Mucosa of rectum (tissue), 2 donors: ENCODE results near the gene NOG.

Experiments
- H3K27ac ChIP-seq, 2 donors: one replicate each; pipeline ENCODE4 v1.7.0; 2013; ENCODE audit warnings: inconsistent platforms in 2 of 2, low read depth in 2 of 2, low read length in 2 of 2
- H3K27me3 ChIP-seq, 2 donors: one replicate each; pipeline ENCODE4 v1.7.0; 2013; ENCODE audit warnings: low read length in 2 of 2; ENCODE audit not compliant: control insufficient read depth in 2 of 2, insufficient read depth in 2 of 2
- H3K36me3 ChIP-seq, 2 donors: one replicate each; pipeline ENCODE4 v1.7.0; 2013; ENCODE audit warnings: low read length in 2 of 2; ENCODE audit not compliant: control insufficient read depth in 2 of 2, insufficient read depth in 2 of 2
- H3K4me1 ChIP-seq, 2 donors: one replicate each; pipeline ENCODE4 v1.7.0; 2013; ENCODE audit warnings: low read length in 2 of 2, mild to moderate bottlenecking in 1 of 2; ENCODE audit not compliant: control insufficient read depth in 2 of 2, insufficient read depth in 2 of 2
- H3K4me3 ChIP-seq, 2 donors: one replicate each; pipeline ENCODE4 v1.7.0; 2013; ENCODE audit warnings: low read length in 2 of 2
- H3K9ac ChIP-seq, 2 donors: one replicate each; pipeline ENCODE4 v1.7.0; 2013; ENCODE audit warnings: low read length in 2 of 2, low read depth in 1 of 2, mild to moderate bottlenecking in 1 of 2
- H3K9me3 ChIP-seq, 2 donors: one replicate each; pipeline ENCODE4 v1.7.0; 2013; ENCODE audit warnings: low read length in 2 of 2; ENCODE audit not compliant: control insufficient read depth in 2 of 2
- donor health status: healthy.
- donor health status: Normal muscosa, but diverticular disease.

The NOG gene

DNA sequence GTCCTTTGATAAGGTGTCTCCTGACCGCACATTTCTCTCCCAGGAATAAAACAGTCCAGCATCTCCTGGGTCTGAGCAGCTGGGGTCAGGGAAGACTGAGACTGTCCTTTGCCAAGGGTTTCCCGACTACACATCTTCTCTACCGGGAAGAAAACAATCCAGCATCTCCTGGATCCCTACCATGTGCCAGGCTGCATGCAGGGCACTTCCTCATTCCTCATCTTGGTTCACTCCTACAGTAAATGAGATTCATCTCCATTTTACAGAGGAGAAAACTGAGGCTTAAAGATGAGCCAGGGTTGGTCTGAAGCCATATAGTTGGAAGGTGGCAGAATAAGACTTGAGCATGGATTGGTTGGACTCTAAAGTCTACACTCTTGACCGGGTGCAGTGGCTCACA, 36.7 kb downstream of the NOG start:
- Histone ChIP-seq H3K36me3 (no peaks in the 10 kb centered on the region), H3K4me1 (no peaks in the 10 kb centered on the region), H3K27ac (no peak overlapping the region), H3K27me3 (no peaks in the 10 kb centered on the region), H3K9me3 (no peaks in the 10 kb centered on the region), H3K9ac (no peak overlapping the region), H3K4me3 (no peak overlapping the region)

DNA sequence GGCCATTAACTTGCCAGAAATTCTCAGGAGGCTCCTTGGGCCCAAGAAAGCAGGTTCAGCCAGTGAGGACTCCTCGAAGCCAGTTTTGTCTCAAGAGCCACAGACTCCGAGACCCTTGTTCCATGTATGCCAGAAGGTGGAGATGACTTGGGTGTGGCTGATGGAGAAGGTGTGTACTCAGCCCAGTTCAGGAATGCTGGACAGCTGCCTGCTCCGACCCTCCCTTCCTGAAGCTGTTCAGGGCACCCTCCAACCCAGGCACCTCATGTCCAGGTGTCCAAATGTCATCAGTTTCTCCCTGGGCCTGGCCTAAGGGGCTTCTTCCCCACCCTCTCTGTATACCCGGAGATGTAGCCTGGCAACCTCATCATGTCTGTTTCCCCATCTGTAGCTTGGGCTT, 40.2 kb downstream of the NOG start:
- H3K36me3 ChIP-seq, result no peaks in the 10 kb centered on the region
- H3K4me3 ChIP-seq, result no peak overlapping the region
- no peak overlapping the region for H3K9ac ChIP-seq
- no peaks in the 10 kb centered on the region for H3K4me1 ChIP-seq
- no peak overlapping the region for H3K27ac ChIP-seq
- H3K9me3 ChIP-seq, result no peaks in the 10 kb centered on the region
- H3K27me3 ChIP-seq, result no peaks in the 10 kb centered on the region

DNA sequence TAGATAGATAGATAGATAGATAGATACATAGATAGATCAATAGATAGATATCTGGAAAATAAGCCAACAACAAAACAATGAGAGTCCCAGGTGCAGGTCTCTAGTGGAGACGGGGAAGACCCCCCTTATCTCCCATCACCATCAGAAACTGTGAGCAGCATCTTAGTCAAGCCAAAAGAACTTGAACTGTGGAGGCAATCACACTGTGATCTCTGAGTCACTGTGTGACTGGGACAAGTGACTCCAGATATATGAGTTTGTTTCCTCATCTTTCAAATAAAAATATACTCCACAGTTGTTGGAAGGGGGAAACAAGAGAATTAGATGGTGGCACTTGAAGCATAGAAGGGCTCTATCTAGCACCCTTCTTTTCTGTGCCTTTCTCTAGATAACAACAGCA, 42.1 kb downstream of the NOG start:
- H3K9ac ChIP-seq, result no peak overlapping the region
- no peak overlapping the region for H3K4me3 ChIP-seq
- no peaks in the 10 kb centered on the region for H3K36me3 ChIP-seq
- no peaks in the 10 kb centered on the region for H3K27me3 ChIP-seq
- H3K4me1 ChIP-seq, result no peaks in the 10 kb centered on the region
- no peaks in the 10 kb centered on the region for H3K9me3 ChIP-seq
- no peak overlapping the region for H3K27ac ChIP-seq

DNA sequence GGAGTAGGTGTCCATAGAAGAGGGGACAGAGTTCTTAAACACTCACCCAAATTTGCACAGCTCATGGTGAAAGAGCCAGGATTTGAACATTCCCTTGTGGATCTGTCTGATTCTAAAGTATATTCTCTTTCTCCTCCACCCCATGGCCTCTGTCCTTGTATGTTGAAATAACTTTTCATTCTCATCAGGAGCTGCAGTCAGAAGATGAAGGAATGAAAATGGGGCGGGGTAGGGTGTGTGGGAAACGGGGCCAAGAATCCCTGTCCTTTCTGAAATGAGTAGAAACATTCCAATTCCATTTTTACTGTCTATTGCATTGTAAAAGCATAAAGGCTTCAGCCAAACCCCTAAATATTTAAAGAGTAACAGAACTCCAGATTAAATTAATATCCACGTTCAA, 42.8 kb downstream of the NOG start:
- Histone ChIP-seq H3K9me3 (no peaks in the 10 kb centered on the region), H3K9ac (no peak overlapping the region), H3K4me1 (no peaks in the 10 kb centered on the region), H3K4me3 (no peak overlapping the region), H3K27ac (no peak overlapping the region), H3K27me3 (no peaks in the 10 kb centered on the region), H3K36me3 (no peaks in the 10 kb centered on the region)

DNA sequence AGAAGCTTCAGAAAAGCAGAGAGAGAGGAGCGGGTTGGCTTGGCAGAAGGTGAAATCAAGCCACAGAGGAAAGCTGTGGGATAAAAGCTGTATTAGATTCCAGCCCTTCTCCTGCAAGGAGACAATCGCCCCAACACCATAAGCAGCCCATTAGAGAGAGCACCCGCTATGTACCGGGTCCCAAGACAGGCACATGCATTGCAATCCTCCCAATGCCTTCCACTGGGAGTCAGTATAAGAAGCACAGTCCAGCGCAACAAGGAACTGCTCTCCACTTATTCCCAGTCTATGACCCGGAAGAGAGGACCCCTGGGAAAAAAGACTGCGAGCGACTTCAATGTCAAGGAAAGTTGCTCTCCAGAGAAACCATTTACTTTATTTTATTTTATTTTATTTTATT, 43.8 kb downstream of the NOG start:
- Histone ChIP-seq H3K9me3 (no peaks in the 10 kb centered on the region), H3K9ac (no peak overlapping the region), H3K4me3 (no peak overlapping the region), H3K36me3 (no peaks in the 10 kb centered on the region), H3K27ac (no peak overlapping the region), H3K4me1 (no peaks in the 10 kb centered on the region), H3K27me3 (no peaks in the 10 kb centered on the region)

DNA sequence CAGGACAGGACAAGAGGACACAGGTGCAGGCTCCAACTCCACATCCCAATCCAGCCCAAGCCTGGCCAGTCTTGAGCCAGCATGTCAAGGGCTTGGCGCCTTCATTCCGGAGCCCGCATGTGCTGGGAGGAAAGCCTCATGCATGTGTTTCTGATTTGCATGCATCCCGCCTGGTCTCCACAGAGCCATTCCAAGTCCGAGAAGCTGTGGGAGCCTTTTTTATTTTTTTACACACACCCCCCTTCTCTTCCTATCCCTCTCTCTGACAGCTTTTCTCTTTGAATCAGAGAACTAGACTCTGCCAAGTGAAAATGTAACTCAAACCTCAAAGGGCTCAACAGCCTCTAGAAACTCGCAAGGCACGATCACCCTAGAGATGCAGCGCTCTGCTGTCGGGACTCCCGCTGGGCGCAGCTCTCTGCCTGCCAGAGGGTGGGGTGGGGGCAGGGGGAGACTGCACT, 45.1 kb downstream of the NOG start:
- Histone ChIP-seq H3K9me3 (no peaks in the 10 kb centered on the region), H3K4me3 (no peak overlapping the region), H3K27me3 (no peaks in the 10 kb centered on the region), H3K36me3 (no peaks in the 10 kb centered on the region), H3K9ac (no peak overlapping the region), H3K4me1 (no peaks in the 10 kb centered on the region), H3K27ac (no peak overlapping the region)

DNA sequence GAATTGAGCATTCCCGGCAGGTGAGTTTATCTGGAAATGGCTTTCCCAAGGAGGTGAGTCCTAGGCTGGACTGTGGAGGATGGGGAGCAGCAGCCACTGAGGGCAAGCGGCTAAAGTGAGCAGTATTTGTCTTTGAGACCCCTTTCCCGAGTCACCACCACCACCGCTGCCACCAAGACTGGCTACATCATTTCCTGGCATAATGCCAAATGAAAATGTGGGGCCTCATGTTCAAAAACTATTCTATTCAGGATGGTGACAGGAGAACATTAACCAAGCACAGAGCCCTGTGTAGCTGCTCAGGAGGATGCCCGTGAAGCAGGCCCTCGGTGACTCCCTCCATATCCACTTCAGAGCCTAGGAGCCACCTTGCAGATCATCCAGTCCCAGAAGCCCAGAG, 46.0 kb downstream of the NOG start:
- Histone ChIP-seq H3K27me3 (no peaks in the 10 kb centered on the region), H3K27ac (no peak overlapping the region), H3K4me3 (no peak overlapping the region), H3K9me3 (no peaks in the 10 kb centered on the region), H3K36me3 (no peaks in the 10 kb centered on the region), H3K9ac (no peak overlapping the region), H3K4me1 (no peaks in the 10 kb centered on the region)

DNA sequence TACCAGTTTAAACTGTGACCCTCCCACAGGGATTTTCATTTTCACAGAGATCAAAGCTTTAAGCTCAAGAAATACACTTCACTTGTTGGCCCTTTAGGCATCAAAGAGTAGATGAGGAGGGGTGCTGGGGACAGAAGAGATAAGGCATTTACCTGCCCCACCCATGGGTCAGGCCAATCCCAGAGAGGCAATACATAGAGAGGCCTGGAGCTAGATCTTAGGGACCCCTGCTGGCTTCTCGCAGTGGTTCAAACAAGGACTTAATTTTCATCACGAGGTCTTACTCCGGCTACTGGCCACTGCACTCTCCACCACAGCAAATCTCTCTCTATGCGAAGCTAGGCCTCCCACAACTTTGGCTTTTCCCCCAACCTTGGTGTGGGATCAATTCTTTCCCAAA, 46.6 kb downstream of the NOG start:
- H3K4me1 ChIP-seq, result no peaks in the 10 kb centered on the region
- no peak overlapping the region for H3K27ac ChIP-seq
- no peak overlapping the region for H3K9ac ChIP-seq
- H3K9me3 ChIP-seq, result no peaks in the 10 kb centered on the region
- H3K27me3 ChIP-seq, result no peaks in the 10 kb centered on the region
- no peaks in the 10 kb centered on the region for H3K36me3 ChIP-seq
- H3K4me3 ChIP-seq, result no peak overlapping the region

DNA sequence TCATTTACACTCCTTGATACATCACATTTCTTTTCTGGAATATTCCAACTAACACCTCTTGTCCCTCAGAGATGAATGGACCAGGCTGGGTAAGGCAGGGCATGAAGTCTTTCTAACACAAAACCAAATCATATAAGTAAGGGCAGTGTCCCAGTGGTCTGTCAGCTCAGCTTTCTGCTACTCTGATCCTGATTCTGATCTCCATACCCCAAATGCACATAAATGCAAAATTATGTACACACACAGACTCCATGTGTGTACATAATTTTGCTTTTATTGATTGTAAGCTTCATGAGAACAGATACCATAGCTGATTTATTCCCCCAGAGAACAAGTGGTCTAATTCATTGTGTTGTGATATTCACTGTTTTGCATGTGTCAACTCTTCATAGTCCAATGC, 47.9 kb downstream of the NOG start:
- H3K36me3 ChIP-seq, result no peaks in the 10 kb centered on the region
- no peaks in the 10 kb centered on the region for H3K9me3 ChIP-seq
- no peaks in the 10 kb centered on the region for H3K27me3 ChIP-seq
- H3K4me1 ChIP-seq, result no peaks in the 10 kb centered on the region
- H3K9ac ChIP-seq, result no peak overlapping the region
- no peak overlapping the region for H3K4me3 ChIP-seq
- H3K27ac ChIP-seq, result no peak overlapping the region

DNA sequence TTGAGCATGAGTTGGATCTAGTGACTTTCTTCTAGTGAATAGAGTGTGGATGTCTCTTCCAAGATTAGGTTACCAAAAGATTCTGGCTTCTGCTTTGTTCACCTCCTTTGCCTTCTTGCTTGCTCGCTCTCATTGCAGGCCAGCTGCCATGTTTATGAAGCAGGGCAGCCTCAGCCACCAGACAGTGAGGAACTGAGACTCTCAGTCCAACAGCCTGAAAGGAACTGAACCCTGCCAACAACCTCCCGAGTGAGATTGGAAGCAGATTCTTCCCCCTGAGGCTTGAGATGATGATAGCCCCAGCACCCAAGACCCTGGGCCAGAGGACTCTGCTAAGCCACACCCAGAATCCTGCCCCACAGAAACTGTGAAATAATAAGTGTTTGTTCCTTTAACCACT, 48.4 kb downstream of the NOG start:
- no peaks in the 10 kb centered on the region for H3K4me1 ChIP-seq
- H3K27me3 ChIP-seq, result no peaks in the 10 kb centered on the region
- H3K27ac ChIP-seq, result no peak overlapping the region
- H3K9me3 ChIP-seq, result no peaks in the 10 kb centered on the region
- no peak overlapping the region for H3K9ac ChIP-seq
- no peak overlapping the region for H3K4me3 ChIP-seq
- no peaks in the 10 kb centered on the region for H3K36me3 ChIP-seq

DNA sequence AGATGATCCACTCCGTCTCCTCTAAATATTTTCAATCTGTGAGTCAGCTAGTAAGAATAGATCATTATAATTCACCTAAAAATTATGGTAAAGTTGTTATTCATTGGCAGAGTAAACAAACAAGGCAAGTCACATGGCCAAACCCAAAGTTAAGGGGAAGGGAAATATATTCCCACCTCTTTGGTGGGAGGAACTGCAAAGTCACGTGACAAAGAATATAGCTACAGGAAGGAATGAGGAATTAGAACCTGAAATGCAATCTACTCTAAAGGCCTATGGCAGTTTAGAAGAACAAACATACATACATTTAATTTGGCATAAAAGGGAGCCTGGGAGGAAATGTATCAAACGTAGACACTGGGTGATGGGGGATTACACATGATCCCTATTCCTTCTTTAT, 48.9 kb downstream of the NOG start:
- Histone ChIP-seq H3K4me3 (no peak overlapping the region), H3K9me3 (no peaks in the 10 kb centered on the region), H3K4me1 (no peaks in the 10 kb centered on the region), H3K27ac (no peak overlapping the region), H3K9ac (no peak overlapping the region), H3K27me3 (no peaks in the 10 kb centered on the region), H3K36me3 (no peaks in the 10 kb centered on the region)
